ENCODE results near the gene TFF1.
"Not testable (repeated sequence)": the region's sequence is repeated elsewhere in the genome, so short reads cannot be mapped to it uniquely, and the experiment has no call there.

The TFF1 gene

GRCh38 chr21:42366292-42367010 is at the start of gene TFF1:
TFF1 (minus strand) TSS chr21:42366535; CDS start chr21:42366495, 40 bp downstream.
- no peak for DNase-seq

GRCh38 chr21:42414928-42415769 is 48.8 kb upstream of the TFF1 start:
- DNase-seq = peak; percentile 94

DNA sequence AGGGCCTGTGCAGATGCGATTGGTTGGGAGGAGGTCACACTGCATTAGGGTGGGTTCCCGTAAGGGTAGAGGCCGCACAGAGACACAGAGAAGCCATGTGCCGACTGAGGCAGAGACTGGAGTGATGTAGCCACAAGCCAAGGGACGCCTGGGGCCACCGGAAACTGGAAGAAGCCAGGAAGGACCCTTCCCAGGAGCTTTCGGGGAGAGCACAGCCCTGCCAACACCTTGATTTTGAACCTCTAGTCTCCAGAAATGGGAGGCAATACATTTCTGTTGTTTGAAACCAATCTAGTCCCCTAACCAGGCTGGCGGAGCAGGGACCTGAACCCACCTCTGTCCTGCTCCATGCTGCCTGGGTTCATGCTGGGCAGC is 48.2 kb upstream of the TFF1 start:
- DNase-seq = no peak

DNA sequence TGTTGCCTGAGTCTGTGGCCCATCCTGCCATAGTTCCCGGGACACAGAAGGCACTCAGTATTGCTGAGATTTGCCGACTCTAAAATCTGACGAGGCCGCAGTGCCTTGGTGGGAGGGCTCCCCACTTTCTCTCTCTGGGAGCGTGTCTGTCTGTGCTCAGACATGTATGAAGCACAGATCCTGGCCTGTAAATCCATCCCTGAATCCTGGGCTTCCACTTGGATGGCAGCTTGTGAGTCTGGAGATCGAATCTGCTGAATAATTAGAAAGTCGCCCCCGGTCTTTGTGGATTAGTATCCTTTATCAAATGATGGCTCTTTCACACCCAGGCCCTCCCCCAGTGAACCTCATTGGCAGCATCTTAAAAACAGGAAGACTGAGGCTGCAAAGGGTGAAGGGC is 47.7 kb upstream of the TFF1 start:
- DNase-seq = no peak

DNA sequence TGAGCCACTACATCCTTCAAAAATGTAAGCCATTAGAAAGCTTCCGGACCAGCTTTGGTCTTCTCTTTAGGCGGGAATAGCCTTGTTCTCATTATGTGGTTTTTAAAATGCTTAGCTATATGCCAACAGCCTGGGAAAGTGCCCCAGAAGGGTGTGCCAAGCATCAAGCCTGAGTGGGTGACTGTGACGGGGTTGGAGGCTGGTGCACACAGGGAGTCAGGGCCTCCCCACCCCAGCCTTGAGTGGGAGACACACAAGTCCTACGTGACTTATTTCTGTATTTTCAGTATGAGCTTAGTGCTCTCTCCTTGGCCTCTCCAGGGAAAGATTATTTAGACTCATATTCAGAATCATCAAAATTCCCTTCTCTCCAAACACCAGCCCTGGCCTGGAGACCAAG is 47.2 kb upstream of the TFF1 start:
- no peak for DNase-seq

DNA sequence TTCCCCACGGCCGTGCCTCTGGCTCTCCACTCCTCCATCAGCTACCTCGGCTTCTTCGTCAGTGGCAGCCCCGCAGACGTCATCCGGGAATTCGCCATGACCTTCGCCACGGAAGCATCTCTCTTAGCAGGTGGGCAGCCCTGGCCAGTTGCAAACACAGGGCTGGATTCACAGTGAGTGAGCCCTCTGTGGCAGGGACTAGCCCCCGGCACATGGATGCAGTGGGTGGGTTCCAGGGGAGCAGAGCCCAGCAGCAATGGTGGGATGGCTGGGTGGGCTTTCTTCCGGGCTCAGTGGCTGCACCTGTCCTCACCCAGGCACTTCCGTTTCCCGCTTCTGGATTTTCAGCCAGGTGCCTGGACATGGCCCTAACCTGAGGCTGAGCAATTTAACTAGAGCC is 46.8 kb upstream of the TFF1 start:
- no peak for DNase-seq

DNA sequence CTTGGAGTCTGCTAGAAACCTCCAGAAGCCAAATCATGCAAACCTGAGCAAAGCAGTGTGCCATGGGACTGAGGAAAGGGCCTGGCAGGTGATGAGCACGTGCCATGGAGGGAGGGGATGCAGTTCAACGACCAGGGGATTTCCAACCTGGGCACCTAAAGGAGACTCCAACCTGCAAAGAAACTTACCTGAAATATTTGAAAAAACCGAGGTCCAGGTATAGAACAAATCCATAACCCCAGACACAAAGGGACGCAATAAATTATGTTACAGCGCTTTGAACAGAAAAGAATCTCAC is 46.2 kb upstream of the TFF1 start:
- DNase-seq = no peak

DNA sequence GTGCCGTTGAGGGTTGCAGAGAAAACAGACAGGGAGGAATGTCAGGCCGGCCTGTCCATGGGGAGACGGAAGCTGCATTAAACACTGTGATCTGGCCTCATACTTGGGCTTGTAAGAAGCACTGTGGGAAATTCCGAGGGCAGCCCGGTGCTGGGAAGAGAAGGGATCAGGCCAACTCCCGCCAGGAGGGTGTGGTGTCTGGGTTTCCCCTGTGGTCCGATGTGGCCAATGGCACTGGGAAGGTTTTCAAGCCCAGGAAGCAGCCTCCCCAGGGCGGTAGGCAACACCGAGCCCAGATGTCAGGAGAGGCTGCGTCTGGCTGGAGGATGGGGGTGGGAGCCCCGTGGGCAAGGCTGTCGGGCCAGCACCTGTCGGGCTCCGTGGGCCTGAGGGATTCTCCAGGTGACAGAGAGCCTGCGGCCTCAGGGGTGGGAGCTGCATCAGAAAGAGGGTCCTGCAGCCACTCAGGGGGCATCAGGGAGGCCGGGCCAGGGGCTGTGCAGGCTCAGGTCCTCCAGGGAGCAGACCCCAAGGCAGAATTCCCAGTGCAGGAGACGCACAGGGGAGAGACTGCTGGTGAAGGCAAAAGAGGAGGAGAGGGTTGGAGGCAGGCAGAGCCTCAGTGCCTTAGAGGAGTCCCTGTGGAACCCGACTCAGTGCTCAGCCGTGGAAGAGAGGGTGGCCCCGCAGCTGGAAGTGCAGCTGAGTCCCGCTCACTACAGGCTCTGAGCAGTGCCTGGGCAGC is 45.7 kb upstream of the TFF1 start:
- no peak for DNase-seq

DNA sequence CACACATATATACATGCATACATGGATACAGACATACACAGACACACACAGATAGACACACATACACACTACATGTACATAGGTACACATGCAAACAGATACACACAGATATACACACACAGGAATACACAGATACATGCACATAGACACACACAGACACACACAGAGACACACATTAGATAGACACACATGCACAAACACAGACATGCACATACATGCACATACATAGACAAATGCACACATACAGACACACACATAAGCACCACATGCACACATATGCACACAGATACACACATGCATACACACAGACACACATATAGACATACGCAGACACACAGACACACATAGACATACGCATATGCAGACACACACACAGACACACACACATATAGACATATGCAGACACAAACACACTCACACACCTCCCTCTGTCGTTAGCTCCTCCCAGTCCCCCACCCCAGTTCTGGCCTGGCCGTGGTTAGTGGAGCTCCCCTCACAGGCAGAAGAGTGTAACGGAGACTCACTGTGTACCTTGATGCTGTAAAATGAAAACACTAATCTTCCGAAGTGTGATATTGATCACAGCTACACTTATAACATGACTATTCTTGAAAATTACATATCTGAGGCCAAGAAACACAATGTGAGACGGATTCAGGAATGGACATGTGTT is 45.0 kb upstream of the TFF1 start:
- no peak for DNase-seq

- DNase-seq = no peak
Observed at GRCh38 chr21:42409366-42409765, 43.0 kb upstream of the TFF1 start.

DNA sequence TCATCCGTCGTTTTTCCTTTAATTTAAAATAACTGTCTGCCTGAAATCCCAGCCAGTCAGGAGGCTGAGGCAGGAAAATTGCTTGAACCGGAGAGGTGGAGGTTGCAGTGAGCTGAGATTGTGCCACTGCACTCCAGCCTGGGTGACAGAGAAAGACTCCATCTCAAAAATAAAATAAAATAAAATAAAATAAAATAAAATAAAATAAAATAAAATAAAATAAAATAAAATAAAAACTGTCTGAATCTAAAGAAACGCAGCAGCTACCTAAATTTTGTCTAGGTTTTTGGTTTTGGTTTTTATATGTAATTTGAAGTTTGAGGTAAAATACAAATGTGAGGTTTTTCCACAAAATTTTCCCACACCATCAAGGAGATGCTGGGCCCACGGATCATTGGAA is 42.4 kb upstream of the TFF1 start:
- DNase-seq = not testable (repeated sequence)

GRCh38 chr21:42407476-42407875 is 41.1 kb upstream of the TFF1 start:
- DNase-seq = no peak

GRCh38 chr21:42406866-42407265 is 40.5 kb upstream of the TFF1 start:
- no peak for DNase-seq

- peak; percentile 38 for DNase-seq
Observed at GRCh38 chr21:42406201-42406621, 39.9 kb upstream of the TFF1 start.

DNA sequence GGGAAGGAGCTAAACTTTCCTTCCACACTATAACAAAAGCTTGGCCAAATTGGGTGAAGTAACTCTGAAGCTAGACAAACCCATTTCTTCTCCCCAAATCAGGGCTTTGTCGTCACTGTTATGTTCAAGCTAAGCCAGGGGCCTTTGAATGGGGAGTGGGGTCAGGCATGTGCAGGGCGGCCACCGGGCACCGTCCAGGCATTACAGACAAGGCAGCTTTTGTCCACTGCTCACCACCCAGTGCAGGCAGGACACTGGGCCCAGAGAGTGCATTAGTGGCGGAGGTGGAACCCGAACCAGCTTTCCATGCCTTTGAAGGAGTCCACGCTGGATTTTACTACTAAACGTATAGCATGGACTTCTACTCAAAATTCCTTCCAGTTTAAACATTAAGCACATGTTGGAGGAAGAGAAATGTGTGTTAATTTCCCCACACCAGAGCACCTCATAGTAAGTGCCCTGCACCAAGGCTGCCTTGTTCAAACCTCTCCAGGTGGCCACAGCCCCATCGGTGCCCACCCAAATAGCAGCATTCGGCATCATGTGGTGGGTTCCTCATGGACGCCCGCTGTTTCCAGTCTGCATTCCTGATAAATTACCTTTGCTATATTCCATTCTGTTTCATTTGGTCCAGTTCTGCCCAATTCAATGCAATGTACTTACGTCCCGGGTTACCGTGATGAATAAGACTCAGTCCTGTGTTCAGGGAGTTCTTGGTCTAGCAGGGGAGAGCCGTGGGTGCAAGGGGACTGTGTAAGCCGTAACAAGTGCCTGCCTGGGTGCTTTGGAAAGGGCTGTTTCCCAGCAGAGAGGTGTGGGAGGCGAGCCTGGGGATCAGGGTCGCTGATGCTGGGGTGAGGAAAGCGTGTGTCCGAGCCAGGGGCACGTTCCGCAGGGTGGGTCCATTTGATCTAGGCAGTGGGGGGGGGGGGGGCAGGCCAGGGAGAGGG is 39.0 kb upstream of the TFF1 start:
- DNase-seq = no peak

GRCh38 chr21:42404539-42404938 is 38.2 kb upstream of the TFF1 start:
- DNase-seq = no peak

DNA sequence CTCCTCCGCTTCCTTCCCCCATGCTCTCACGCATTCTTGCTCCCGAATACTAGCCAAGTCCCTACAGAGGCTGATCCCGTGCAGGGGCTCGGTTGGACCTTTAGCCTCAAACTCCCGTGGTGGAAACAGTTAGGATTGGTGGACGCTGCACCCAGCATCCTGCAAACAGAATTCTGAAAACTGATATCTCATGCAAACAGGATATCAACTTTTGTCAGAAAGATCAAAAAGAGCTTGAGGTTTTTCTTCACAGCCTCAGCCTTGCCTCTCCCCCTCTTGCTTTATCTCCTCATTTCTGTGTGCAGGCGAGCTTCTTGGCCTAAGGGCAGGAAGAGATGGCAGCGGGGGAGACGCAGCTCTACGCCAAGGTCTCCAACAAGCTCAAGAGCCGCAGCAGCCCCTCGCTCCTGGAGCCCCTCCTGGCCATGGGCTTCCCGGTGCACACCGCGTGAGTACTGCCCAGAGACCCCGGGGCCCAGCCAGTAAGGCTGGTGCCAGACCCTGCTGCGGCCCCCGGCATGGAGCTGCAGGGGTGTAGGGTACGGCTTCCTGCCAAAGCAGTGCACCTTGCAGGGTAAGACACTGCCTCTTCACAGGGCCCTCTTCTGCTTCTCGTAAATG is 37.4 kb upstream of the TFF1 start, which contains the start of gene UBASH3A:
Gene UBASH3A (plus strand): TSS at position 292 of the 621 bp plus-strand sequence. CDS start 44 bp downstream, at position 336.
- peak; percentile 47 for DNase-seq

- no peak for DNase-seq
Observed at GRCh38 chr21:42401820-42402251, 35.5 kb upstream of the TFF1 start.

DNA sequence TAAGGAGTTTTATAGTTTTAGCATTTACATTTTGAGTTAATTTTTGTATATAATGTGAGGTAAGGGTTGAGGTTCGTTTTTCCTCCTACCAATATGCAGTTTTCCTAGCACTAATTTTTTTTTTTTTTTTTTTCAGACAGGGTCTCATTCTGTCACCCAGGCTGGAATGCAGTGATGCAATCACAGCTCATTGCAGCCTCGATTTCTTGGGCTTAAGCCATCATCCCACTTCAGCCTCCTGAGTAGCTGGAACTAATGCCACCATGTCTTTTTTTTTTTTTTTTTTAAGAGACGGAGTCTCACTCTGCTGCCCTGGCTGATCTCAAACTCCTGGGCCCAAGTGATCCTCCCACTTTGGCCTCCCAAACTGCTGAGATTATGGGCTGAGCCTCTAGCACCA is 34.8 kb upstream of the TFF1 start:
- DNase-seq = no peak

DNA sequence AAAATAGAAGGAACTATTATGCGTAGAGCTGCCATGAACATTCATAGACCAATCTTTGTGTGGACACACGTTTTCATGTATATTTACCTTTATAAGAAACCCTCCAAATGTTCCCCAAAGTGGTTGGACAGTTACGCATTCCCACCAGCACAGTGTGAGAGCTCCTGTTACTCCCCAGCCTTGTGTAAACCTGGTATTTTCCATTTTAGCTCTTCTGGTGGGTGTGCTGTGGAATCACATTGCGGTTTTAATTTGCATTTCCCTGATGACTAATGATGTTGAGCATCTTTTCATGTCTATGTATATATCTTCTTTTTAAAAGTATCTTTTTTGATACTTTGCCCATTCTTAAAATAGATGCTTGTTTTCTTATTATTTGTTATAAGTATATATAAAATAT is 34.2 kb upstream of the TFF1 start:
- no peak for DNase-seq

GRCh38 chr21:42398436-42399028 is 32.2 kb upstream of the TFF1 start:
- no peak for DNase-seq

Data from activated CD8-positive, alpha-beta memory T cell treated with anti-CD3 and anti-CD28 coated beads, Interleukin-2, amount 50 U/mL, for 4 hours (primary cell).